ENCODE data around the gene AMPD2. TPM values are rescaled to one million over a fixed set of nuclear protein-coding genes. Genes with fewer than 3 reads are reported as not detected.

AMPD2 gene
- total RNA-seq, 1 donor from 2014 or later, result 38.5 TPM

DNA sequence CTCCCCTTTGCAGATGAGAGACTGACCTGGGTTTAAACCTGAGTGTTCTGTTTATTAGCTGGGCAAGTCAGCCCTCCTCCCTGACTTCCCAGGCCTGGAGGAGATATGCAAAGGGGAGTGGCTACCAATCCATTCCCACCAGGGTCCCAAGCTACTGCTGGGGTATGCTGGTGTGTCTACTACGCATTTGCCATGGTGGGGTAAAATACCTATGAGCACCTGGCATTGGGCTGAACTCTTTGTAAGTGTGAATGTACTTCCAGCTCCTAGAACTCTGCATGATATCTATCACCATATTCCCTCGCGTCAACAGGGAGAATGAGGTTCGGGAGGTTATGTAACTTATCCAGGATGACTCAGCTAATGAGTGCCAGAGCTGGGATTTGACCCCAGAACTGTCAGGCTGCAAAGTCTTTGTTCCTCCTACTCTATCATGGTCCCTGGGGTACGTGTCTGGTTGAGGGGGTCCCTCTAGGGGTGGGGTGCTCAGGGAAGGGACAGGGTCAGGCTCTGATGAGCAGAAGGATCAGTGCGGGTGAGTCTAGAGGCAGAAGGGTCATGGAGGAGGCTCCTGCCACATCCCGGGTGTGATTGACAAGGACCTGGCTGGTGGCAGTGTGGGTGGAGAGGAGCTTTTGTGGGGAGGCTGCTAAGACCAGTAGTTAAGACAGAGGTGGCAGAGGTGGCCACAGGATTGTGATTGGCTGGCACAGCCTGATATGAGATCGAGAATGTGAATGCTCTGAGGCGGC lies 16.7 kb downstream of the AMPD2 start:
- Histone ChIP-seq H3K4me3 (no peak overlapping the region), H3K9me3 (no peaks in the 10 kb centered on the region), H3K27me3 (no peaks in the 10 kb centered on the region), H3K4me1 (peaks cover 48% of the 10 kb centered on the region), H3K36me3 (peaks cover 0 to 4% of the 10 kb centered on the region in 2 donors), H3K27ac (peak overlapping the region; percentile 67)
- intact Hi-C loops (cut with DNase I), result loop anchor here (10.0 kb wide), 1 partner anchor 348 kb away; the partner anchor contains the start of gene AHCYL1
- TF ChIP-seq POLR2A (IDR thresholded peaks at IDR 0.05) (no peak), POLR2AphosphoS5 (IDR thresholded peaks at IDR 0.05; ENCODE audit: insufficient read depth in 1 of 2, low read depth in 1 of 2) (peak in 1 of 2 donors; percentile 28)
- peak; percentile 70 to 86 for DNase-seq (ENCODE audit: extremely low spot score in 2 of 2)

DNA sequence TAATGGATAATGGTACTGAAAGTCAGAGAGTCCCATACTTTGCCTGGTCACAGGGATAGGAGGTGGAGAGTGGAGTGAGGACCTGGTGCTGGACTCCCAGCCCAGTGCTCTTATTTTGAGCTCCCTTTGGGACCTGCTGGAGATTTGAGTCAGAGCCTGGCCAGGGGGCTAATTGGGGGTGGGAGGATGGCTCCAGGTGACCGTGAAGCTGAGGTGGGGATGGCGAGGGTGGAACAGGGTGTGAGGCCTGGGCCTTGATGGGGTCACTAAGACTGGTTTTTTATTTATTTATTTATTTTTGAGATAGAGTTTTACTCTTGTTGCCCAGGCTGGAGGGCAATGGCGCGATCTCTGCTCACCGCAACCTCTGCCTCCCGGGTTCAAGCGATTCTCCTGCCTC lies 17.8 kb downstream of the AMPD2 start:
- Histone ChIP-seq H3K27ac (no peak overlapping the region), H3K9me3 (no peaks in the 10 kb centered on the region), H3K36me3 (no peaks in the 10 kb centered on the region), H3K4me1 (peaks cover 37% of the 10 kb centered on the region), H3K4me3 (no peak overlapping the region), H3K27me3 (no peaks in the 10 kb centered on the region)
- peak; percentile 40 to 71 for DNase-seq (ENCODE audit: extremely low spot score in 2 of 2)
- intact Hi-C loops (cut with DNase I), result loop anchor here (10.0 kb wide), 1 partner anchor 347 kb away; the partner anchor contains the start of gene AHCYL1
- TF ChIP-seq POLR2A (IDR thresholded peaks at IDR 0.05) (no peak), POLR2AphosphoS5 (IDR thresholded peaks at IDR 0.05; ENCODE audit: insufficient read depth in 1 of 2, low read depth in 1 of 2) (no peak)
- TF ChIP-seq, protein P1, sequence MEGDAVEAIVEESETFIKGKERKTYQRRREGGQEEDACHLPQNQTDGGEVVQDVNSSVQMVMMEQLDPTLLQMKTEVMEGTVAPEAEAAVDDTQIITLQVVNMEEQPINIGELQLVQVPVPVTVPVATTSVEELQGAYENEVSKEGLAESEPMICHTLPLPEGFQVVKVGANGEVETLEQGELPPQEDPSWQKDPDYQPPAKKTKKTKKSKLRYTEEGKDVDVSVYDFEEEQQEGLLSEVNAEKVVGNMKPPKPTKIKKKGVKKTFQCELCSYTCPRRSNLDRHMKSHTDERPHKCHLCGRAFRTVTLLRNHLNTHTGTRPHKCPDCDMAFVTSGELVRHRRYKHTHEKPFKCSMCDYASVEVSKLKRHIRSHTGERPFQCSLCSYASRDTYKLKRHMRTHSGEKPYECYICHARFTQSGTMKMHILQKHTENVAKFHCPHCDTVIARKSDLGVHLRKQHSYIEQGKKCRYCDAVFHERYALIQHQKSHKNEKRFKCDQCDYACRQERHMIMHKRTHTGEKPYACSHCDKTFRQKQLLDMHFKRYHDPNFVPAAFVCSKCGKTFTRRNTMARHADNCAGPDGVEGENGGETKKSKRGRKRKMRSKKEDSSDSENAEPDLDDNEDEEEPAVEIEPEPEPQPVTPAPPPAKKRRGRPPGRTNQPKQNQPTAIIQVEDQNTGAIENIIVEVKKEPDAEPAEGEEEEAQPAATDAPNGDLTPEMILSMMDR (IDR thresholded peaks at IDR 0.05), result no peak

DNA sequence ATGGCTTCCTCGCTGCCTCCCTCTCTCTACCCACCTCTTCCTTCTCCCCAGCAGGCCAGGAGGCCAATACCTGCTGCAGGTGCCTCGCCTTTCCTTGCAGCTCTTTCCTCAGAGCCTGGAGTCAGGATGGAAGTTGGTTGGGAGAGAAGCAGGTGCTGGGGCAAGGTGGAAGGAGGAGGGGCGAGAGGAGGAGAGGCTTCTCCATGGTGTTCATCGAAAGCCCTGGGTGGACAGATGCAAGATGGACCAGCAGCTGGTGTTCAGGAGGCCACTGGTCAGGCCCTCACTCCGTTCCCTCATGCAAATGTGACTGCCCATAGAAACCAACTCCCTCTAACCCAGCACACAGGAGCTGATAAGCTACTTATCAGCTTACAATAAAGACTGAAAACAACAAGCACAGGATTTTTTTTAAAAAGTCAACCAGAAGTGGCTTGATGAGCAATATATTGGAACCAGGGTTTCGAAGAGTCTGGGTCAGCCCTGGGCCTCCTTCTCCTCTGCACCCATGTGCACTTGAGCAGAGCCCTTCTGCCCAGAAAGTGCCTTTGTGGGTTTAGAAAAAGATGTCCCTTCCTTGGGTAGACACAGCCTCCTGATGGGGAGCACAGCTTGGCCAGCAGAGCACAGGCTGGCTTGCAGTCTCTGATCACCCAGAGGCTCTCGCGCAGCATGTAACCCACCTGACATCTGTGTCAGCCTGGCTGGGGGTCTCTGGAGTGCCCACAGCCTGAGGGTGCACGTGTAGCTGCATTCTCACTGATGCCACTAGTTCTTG lies 19.6 kb downstream of the AMPD2 start:
- intact Hi-C loops (cut with DNase I), result loop anchor here (10.0 kb wide), 1 partner anchor 346 kb away; the partner anchor contains the start of gene AHCYL1
- no peaks in the 10 kb centered on the region for H3K9me3 ChIP-seq
- TF ChIP-seq, protein P1 (IDR thresholded peaks at IDR 0.05), result no peak
- no peak for TF ChIP-seq POLR2A (IDR thresholded peaks at IDR 0.05)
- TF ChIP-seq POLR2AphosphoS5 (IDR thresholded peaks at IDR 0.05; ENCODE audit: insufficient read depth in 1 of 2, low read depth in 1 of 2), result no peak
- no peaks in the 10 kb centered on the region for H3K36me3 ChIP-seq
- no peaks in the 10 kb centered on the region for H3K27me3 ChIP-seq
- peak; percentile 83 to 95 for DNase-seq (ENCODE audit: extremely low spot score in 2 of 2)
- peaks cover 39% of the 10 kb centered on the region for H3K4me1 ChIP-seq
- no peak overlapping the region for H3K4me3 ChIP-seq
- no peak overlapping the region for H3K27ac ChIP-seq

DNA sequence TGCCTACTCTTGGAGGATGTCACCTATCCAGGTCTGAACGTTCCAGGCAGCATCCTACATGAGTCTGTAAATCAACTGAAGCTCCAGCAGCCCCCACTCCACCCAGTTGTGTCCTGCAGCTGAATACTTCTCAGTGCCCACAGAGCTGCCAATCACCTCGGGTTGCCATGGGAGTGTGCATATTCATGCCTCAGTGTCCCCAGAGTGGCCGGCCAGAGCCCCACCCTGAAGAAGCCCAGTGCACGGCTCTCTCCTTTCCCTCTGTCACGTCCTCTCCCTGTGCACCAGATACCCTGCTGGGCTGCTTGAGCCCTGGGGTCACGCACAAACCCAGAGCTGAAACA lies 20.2 kb downstream of the AMPD2 start:
- Histone ChIP-seq H3K27ac (no peak overlapping the region), H3K9me3 (no peaks in the 10 kb centered on the region), H3K4me3 (no peak overlapping the region), H3K36me3 (no peaks in the 10 kb centered on the region), H3K27me3 (no peaks in the 10 kb centered on the region), H3K4me1 (peaks cover 39% of the 10 kb centered on the region)
- intact Hi-C loops (cut with DNase I), result loop anchor here (5.0 to 10.0 kb wide), 3 partner anchors 93 to 345 kb away; partner anchors contain the start of genes AHCYL1 and GNAI3
- peak; percentile 60 to 93 for DNase-seq (ENCODE audit: extremely low spot score in 2 of 2)
- TF ChIP-seq POLR2A (IDR thresholded peaks at IDR 0.05) (no peak), POLR2AphosphoS5 (IDR thresholded peaks at IDR 0.05; ENCODE audit: insufficient read depth in 1 of 2, low read depth in 1 of 2) (no peak)
- TF ChIP-seq, protein P1 (IDR thresholded peaks at IDR 0.05), result no peak

DNA sequence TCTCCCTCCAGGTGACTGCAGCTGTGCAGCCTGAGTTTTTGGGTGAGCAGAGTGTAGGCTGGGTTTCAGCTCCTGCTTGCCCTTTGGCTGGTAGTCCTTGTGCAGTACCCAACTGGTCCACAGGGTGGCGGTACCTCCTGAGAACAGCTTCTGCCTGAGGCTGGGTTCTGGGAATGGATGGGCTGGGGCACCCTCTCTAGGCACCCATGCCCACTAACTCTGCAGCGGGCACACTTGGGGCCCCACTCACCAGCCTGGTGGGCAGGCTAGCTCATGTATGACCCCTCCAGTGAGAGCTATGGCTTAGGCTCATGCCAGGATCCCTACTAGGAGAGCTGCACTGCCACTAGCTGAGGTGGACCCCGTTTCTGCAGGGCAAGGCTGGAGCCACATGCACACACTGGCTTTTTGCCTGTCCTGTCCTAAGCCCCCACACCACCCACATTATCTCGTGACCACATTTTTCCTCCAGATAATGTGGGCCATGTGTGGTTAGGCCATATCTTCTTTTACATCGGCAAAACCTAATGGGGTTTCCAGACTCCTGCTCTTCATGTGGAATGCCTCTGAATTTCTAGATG lies 20.7 kb downstream of the AMPD2 start:
- Histone ChIP-seq H3K4me1 (peaks cover 37% of the 10 kb centered on the region), H3K27me3 (no peaks in the 10 kb centered on the region), H3K9me3 (no peaks in the 10 kb centered on the region), H3K36me3 (no peaks in the 10 kb centered on the region), H3K4me3 (no peak overlapping the region), H3K27ac (no peak overlapping the region)
- intact Hi-C loops (cut with DNase I), result loop anchor here (5.0 kb wide), 2 partner anchors 93 to 132 kb away; partner anchors contain the start of gene GNAI3
- TF ChIP-seq POLR2AphosphoS5 (IDR thresholded peaks at IDR 0.05; ENCODE audit: insufficient read depth in 1 of 2, low read depth in 1 of 2), result no peak
- TF ChIP-seq, protein P1 (IDR thresholded peaks at IDR 0.05), result peak; percentile 69 to 90 (median 81)
- DNase-seq (ENCODE audit: extremely low spot score in 2 of 2), result peak; percentile 87 to 96

Data from vagina (tissue), 2 donors.